ENCODE results near the gene RELN.
A peak's percentile ranks its signal among the peaks of the same experiment; 100 is the strongest.

DNA sequence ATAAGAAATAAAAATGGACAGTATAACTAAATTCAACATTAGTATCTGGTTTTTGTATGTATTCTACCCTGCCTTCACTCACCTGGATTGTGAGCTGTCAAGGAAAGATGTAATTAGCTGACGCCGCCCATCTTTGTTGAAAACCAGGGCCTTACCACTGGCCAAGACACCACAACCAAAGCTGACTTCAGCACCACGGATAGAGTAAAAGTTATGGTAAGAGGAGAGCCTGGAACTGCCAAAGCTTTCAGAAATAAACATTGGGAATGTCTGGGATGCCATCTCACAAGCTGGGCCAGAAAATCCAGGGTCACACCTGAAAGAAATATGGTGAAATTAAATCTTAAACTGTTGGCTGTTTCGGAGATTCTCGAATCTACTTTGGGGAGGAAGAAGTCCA is 353.3 kb downstream of the RELN start:
- TF ChIP-seq TAF1 (IDR thresholded peaks at IDR 0.05; ENCODE audit: borderline replicate concordance, insufficient read depth, low read length) (no peak), FOXP2 (optimal IDR thresholded peaks at IDR 0.05; ENCODE audit: borderline replicate concordance, extremely low read depth, extremely low read length, insufficient read depth) (no peak), POLR2AphosphoS5 (IDR thresholded peaks at IDR 0.05; ENCODE audit: low read depth, low read length) (no peak), SIN3A (IDR thresholded peaks at IDR 0.05; ENCODE audit: borderline replicate concordance, insufficient read depth, low read length) (no peak)
- TF ChIP-seq, protein P1, sequence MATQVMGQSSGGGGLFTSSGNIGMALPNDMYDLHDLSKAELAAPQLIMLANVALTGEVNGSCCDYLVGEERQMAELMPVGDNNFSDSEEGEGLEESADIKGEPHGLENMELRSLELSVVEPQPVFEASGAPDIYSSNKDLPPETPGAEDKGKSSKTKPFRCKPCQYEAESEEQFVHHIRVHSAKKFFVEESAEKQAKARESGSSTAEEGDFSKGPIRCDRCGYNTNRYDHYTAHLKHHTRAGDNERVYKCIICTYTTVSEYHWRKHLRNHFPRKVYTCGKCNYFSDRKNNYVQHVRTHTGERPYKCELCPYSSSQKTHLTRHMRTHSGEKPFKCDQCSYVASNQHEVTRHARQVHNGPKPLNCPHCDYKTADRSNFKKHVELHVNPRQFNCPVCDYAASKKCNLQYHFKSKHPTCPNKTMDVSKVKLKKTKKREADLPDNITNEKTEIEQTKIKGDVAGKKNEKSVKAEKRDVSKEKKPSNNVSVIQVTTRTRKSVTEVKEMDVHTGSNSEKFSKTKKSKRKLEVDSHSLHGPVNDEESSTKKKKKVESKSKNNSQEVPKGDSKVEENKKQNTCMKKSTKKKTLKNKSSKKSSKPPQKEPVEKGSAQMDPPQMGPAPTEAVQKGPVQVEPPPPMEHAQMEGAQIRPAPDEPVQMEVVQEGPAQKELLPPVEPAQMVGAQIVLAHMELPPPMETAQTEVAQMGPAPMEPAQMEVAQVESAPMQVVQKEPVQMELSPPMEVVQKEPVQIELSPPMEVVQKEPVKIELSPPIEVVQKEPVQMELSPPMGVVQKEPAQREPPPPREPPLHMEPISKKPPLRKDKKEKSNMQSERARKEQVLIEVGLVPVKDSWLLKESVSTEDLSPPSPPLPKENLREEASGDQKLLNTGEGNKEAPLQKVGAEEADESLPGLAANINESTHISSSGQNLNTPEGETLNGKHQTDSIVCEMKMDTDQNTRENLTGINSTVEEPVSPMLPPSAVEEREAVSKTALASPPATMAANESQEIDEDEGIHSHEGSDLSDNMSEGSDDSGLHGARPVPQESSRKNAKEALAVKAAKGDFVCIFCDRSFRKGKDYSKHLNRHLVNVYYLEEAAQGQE (IDR thresholded peaks at IDR 0.05; ENCODE audit: insufficient read depth in 1 of 2, low read depth in 2 of 2, low read length in 2 of 2): peak; percentile 83 to 95

All from PFSK-1 (cell line).